Measurements from ENCODE around the gene NPAS3. TPM values are rescaled to one million over a fixed set of nuclear protein-coding genes. Genes with fewer than 3 reads are reported as not detected.

The NPAS3 gene
- total RNA-seq, 6 donors from 2014 or later: 0.30 to 0.77 (median 0.59) TPM; not detected in 2

DNA sequence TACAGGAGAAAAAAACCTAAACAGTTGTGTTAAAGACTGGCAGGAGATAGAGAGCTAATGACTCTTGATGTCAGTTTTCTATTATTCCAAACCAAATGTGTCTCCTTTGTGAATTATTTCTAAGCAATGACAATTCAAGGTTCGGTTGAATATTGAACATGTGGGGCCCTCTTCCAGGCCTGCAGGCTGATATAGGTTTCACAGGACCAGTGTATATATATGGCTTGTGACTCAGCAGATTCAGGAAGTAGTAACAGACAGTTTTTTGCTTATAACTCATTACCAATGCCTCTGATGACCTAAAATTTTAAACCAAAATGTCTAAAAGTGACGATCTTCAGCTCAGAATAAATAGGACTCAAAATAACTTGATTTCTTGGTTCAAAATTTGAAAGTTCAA is 33.7 kb upstream of the NPAS3 start:
- TF ChIP-seq POLR2AphosphoS5 (IDR thresholded peaks at IDR 0.05): no peak
- TF ChIP-seq, protein P1, sequence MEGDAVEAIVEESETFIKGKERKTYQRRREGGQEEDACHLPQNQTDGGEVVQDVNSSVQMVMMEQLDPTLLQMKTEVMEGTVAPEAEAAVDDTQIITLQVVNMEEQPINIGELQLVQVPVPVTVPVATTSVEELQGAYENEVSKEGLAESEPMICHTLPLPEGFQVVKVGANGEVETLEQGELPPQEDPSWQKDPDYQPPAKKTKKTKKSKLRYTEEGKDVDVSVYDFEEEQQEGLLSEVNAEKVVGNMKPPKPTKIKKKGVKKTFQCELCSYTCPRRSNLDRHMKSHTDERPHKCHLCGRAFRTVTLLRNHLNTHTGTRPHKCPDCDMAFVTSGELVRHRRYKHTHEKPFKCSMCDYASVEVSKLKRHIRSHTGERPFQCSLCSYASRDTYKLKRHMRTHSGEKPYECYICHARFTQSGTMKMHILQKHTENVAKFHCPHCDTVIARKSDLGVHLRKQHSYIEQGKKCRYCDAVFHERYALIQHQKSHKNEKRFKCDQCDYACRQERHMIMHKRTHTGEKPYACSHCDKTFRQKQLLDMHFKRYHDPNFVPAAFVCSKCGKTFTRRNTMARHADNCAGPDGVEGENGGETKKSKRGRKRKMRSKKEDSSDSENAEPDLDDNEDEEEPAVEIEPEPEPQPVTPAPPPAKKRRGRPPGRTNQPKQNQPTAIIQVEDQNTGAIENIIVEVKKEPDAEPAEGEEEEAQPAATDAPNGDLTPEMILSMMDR (IDR thresholded peaks at IDR 0.05): no peak
- TF ChIP-seq POLR2A (IDR thresholded peaks at IDR 0.05): no peak
- no peak for TF ChIP-seq EP300 (IDR thresholded peaks at IDR 0.05)
- H3K4me1 ChIP-seq: no peaks in the 10 kb centered on the region
- H3K27ac ChIP-seq: no peak overlapping the region
- no peak for DNase-seq
- H3K36me3 ChIP-seq: no peaks in the 10 kb centered on the region
- H3K27me3 ChIP-seq: no peaks in the 10 kb centered on the region
- H3K4me3 ChIP-seq: no peak overlapping the region
- H3K9me3 ChIP-seq: no peaks in the 10 kb centered on the region
- WGBS, 2 donors: 91 to 93% methylated on average over 2 of the region's 2 CpGs
- ATAC-seq (ENCODE audit: low FRiP score in 2 of 2): no peak

DNA sequence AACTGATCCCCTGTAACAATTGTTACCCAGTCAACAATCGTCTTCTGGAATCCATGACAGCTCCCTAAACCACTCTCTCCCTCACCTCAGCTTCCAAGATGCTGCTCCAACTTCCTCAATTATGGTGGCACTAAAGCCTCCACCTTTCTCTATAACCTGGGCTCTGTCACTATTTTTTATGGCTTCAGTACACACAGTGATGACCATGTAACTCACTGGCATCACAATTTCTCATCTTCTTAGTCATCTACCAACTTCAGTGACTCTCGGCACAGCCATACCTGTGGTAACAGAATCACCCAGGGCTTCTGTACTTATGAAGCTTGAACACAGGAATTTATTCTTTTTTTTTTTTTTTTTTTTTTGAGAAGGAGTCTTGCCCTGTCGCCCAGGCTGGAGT is 32.0 kb upstream of the NPAS3 start:
- Histone ChIP-seq H3K27ac (no peak overlapping the region), H3K9me3 (no peaks in the 10 kb centered on the region), H3K36me3 (no peaks in the 10 kb centered on the region), H3K4me1 (no peaks in the 10 kb centered on the region), H3K4me3 (no peak overlapping the region), H3K27me3 (no peaks in the 10 kb centered on the region)
- no peak for TF ChIP-seq POLR2A (IDR thresholded peaks at IDR 0.05)
- TF ChIP-seq, protein P1 (IDR thresholded peaks at IDR 0.05): no peak
- no peak for TF ChIP-seq POLR2AphosphoS5 (IDR thresholded peaks at IDR 0.05)
- no peak for TF ChIP-seq EP300 (IDR thresholded peaks at IDR 0.05)
- ATAC-seq (ENCODE audit: low FRiP score in 2 of 2) (no peak), DNase-seq (no peak)
- 84 to 90% methylated on average over 3 of the region's 3 CpGs for WGBS, 2 donors

DNA sequence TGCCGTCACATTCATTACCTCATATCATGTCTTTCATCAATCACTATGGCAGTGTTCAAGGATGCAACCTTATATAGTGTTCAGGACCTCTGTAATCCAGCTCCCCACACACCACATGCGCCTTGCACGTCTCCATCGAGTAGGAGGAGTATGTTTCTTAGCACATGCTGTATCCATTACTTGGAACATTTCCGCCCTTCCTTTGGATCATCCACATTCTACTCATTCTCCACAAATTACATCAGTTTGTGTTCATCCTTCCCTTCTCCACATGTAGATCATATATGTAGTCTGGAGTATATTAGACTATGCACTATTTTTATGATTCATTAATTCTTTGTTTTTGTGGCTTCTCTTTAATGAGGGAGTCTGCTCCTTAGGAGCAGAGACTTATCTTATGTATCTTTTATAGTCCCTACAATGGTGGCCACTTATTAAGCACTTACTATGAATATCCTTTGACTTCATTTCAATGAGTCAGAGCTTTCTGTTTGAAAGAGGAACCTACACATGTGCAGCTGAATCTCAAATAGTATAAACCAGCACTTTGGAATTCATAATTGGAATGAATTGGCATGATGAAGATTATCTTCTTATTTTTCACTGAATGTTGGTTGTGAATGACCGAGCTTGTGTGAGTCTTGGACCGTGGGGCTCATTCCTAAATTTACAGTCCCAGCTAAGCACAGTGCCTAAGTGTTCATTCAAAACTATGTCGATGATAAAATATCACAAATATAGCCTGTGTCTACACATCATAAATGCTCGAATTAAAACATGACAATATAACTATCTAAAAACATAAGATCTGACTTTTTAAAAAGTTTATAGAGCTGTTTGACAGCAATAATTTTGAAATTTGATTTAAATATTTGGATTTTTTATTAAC is 30.2 kb upstream of the NPAS3 start:
- DNase-seq: no peak
- Histone ChIP-seq H3K36me3 (no peaks in the 10 kb centered on the region), H3K4me1 (no peaks in the 10 kb centered on the region), H3K27me3 (no peaks in the 10 kb centered on the region), H3K9me3 (no peaks in the 10 kb centered on the region), H3K4me3 (no peak overlapping the region), H3K27ac (no peak overlapping the region)
- TF ChIP-seq POLR2AphosphoS5 (IDR thresholded peaks at IDR 0.05) (no peak), EP300 (IDR thresholded peaks at IDR 0.05) (no peak), POLR2A (IDR thresholded peaks at IDR 0.05) (no peak)
- TF ChIP-seq, protein P1 (IDR thresholded peaks at IDR 0.05): no peak
- ATAC-seq (ENCODE audit: low FRiP score in 2 of 2): no peak
- WGBS, 2 donors: 83 to 88% methylated on average over 9 of the region's 9 CpGs

DNA sequence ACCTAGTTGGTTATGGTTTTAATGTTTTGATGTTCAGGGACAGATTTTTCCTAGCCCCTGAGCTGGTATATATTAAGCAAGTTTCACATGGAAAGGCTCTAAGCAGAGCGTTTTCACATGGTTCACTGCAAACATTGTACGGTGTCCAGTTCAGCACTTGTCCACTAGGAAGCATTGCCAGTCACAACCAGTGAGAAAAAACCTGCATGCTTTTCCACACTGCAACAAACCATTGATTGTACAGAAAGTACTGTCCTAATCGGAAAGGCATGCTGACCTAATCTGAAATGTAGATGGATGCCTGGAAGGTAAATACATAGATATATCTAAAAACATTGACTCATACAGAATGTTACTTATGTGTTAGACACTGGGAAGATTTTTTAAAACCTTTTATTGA is 25.0 kb upstream of the NPAS3 start:
- no peaks in the 10 kb centered on the region for H3K9me3 ChIP-seq
- H3K36me3 ChIP-seq: no peaks in the 10 kb centered on the region
- DNase-seq: no peak
- no peak for ATAC-seq (ENCODE audit: low FRiP score in 2 of 2)
- no peak overlapping the region for H3K27ac ChIP-seq
- H3K4me3 ChIP-seq: no peak overlapping the region
- WGBS, 2 donors: 29 to 78% methylated on average over 3 of the region's 3 CpGs
- no peak for TF ChIP-seq POLR2A (IDR thresholded peaks at IDR 0.05)
- no peak for TF ChIP-seq EP300 (IDR thresholded peaks at IDR 0.05)
- TF ChIP-seq, protein P1 (IDR thresholded peaks at IDR 0.05): no peak
- TF ChIP-seq POLR2AphosphoS5 (IDR thresholded peaks at IDR 0.05): no peak
- no peaks in the 10 kb centered on the region for H3K27me3 ChIP-seq
- no peaks in the 10 kb centered on the region for H3K4me1 ChIP-seq

DNA sequence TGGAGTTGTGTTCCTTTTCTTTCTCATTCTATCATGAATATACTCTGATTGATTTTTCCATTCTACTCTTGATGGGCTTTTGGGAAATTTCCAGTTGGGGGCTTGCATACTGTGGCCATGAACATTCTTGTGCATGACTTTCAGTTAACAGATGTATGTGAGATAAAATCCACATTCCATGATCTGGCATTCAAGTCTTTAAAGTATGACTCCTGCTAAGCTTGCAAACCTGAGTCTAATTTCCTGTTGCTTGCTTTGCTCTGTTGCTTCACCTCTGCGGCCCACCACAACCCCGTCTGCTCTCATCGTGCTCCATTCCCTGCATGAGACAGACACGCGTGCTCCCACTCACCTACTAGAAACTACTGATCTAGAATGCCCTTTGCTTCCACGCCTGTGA is 24.3 kb upstream of the NPAS3 start:
- TF ChIP-seq POLR2AphosphoS5 (IDR thresholded peaks at IDR 0.05): no peak
- TF ChIP-seq POLR2A (IDR thresholded peaks at IDR 0.05): no peak
- no peak for TF ChIP-seq EP300 (IDR thresholded peaks at IDR 0.05)
- TF ChIP-seq, protein P1 (IDR thresholded peaks at IDR 0.05): no peak
- ATAC-seq (ENCODE audit: low FRiP score in 2 of 2): no peak
- Histone ChIP-seq H3K4me3 (no peak overlapping the region), H3K36me3 (no peaks in the 10 kb centered on the region), H3K4me1 (no peaks in the 10 kb centered on the region), H3K27ac (no peak overlapping the region), H3K27me3 (no peaks in the 10 kb centered on the region), H3K9me3 (no peaks in the 10 kb centered on the region)
- no peak for DNase-seq
- WGBS, 2 donors: 97 to 98% methylated on average over 5 to 6 of the region's 6 CpGs
